Fibroblast of skin of left quadriceps (primary cell): ENCODE results near the gene MRFAP1L1.
A peak's percentile ranks its signal among the peaks of the same experiment; 100 is the strongest.

Source experiments
- DNase-seq, 2 experiments: peaks; one replicate each; pipeline ENCODE4 v3.0.0-alpha.2; 2013; ENCODE audit warnings: low read depth in 2 of 2

Gene MRFAP1L1

GRCh38 chr4:6716018-6716911, 6.6 kb upstream of the MRFAP1L1 start, which contains the start of gene BLOC1S4:
TSS of gene BLOC1S4 (plus strand) at chr4:6716174. CDS start at chr4:6716210, 36 bp downstream.
- peak; percentile 82 to 85 for DNase-seq

GRCh38 chr4:6715704-6716017, 6.0 kb upstream of the MRFAP1L1 start:
- no peak for DNase-seq

GRCh38 chr4:6714954-6715353, 5.3 kb upstream of the MRFAP1L1 start:
- DNase-seq: no peak

GRCh38 chr4:6710996-6711395, 1.3 kb upstream of the MRFAP1L1 start:
- DNase-seq: no peak

- no peak for DNase-seq
Measured at GRCh38 chr4:6710282-6710681, 617 bp upstream of the MRFAP1L1 start.

GRCh38 chr4:6706173-6706572, 3.5 kb downstream of the MRFAP1L1 start:
- no peak for DNase-seq

- no peak for DNase-seq
Measured at GRCh38 chr4:6705646-6706045, 4.0 kb downstream of the MRFAP1L1 start.

GRCh38 chr4:6703786-6704185, 5.9 kb downstream of the MRFAP1L1 start:
- DNase-seq: no peak

GRCh38 chr4:6702761-6703160, 6.9 kb downstream of the MRFAP1L1 start:
- no peak for DNase-seq

- no peak for DNase-seq
Measured at GRCh38 chr4:6701371-6701770, 8.3 kb downstream of the MRFAP1L1 start.

- no peak for DNase-seq
Measured at GRCh38 chr4:6699903-6700302, 9.8 kb downstream of the MRFAP1L1 start.

GRCh38 chr4:6699388-6699787, 10.3 kb downstream of the MRFAP1L1 start:
- no peak for DNase-seq

GRCh38 chr4:6697131-6697530, 12.5 kb downstream of the MRFAP1L1 start:
- no peak for DNase-seq

GRCh38 chr4:6696611-6697010, 13.1 kb downstream of the MRFAP1L1 start:
- DNase-seq: no peak

GRCh38 chr4:6695660-6696610, 13.7 kb downstream of the MRFAP1L1 start:
- no peak for DNase-seq

GRCh38 chr4:6694177-6694901, 15.3 kb downstream of the MRFAP1L1 start:
- no peak for DNase-seq

- no peak for DNase-seq
Measured at GRCh38 chr4:6693231-6694176, 16.2 kb downstream of the MRFAP1L1 start, which contains the start of gene S100P. TSS of gene S100P (plus strand) at chr4:6693878. CDS start at chr4:6693933, 55 bp downstream.

GRCh38 chr4:6692806-6693205, 16.9 kb downstream of the MRFAP1L1 start:
- peak; percentile 49 to 51 for DNase-seq

GRCh38 chr4:6692379-6692778, 17.3 kb downstream of the MRFAP1L1 start:
- DNase-seq: no peak

GRCh38 chr4:6689506-6689960, 20.1 kb downstream of the MRFAP1L1 start:
- DNase-seq: no peak
